ENCODE data around the gene RALGPS1. TPM values are rescaled to one million over a fixed set of nuclear protein-coding genes. Genes with fewer than 3 reads are reported as not detected.

RALGPS1 gene
- polyA plus RNA-seq, 2 of the 4 experiments (the other 2 are of a cell fraction) = 5.0 to 7.9 TPM

DNA sequence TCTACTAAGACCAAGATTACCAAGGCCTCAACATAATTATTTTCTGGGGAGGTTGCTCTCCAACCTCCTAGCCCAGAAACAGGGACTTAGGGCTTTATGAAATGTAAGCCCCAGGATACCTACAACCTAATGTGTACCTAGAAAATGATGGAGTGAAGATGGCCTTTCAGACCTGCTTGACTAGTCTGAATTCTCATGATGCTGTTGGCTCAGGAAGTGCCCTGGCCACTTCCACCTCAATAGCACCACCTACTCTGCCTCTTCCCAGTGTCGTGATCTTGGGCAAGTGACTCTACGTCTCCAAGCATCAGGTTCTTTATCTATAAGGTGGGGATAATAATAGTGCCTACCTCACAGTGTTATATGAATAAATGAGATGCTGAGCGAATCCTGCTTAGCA, 292.1 kb downstream of the RALGPS1 start:
- DNase-seq (ENCODE audit: low read depth in 1 of 2, low spot score in 1 of 2) (no peak), FAIRE-seq (no peak), ATAC-seq (no peak)
- WGBS (ENCODE audit: missing lambda C conversion rate) = 90% methylated on average over 3 of the region's 3 CpGs
- TF ChIP-seq E2F6 (IDR thresholded peaks at IDR 0.05; ENCODE audit: borderline replicate concordance, low read depth) (no peak), HMGXB4 (CRISPR knock-in tag; IDR thresholded peaks at IDR 0.05; ENCODE audit: borderline replicate concordance) (no peak), HDAC2 (IDR thresholded peaks at IDR 0.05) (no peak), GATA3 (IDR thresholded peaks at IDR 0.05; ENCODE audit: borderline replicate concordance) (no peak), TP53 (CRISPR knock-in tag; IDR thresholded peaks at IDR 0.05) (no peak), PHF8 (IDR thresholded peaks at IDR 0.05; ENCODE audit: borderline replicate concordance, low read depth) (no peak), FOXS1 (CRISPR knock-in tag; IDR thresholded peaks at IDR 0.05) (no peak), JUN (IDR thresholded peaks at IDR 0.05) (no peak), RAD21 (conservative IDR thresholded peaks at IDR 0.05 in 1 of 2, IDR thresholded peaks at IDR 0.05 in 1 of 2) (no peak), CBX2 (IDR thresholded peaks at IDR 0.05; ENCODE audit: borderline replicate concordance, low read depth) (no peak), ZNF302 (CRISPR knock-in tag; IDR thresholded peaks at IDR 0.05) (no peak), NFE2L2 (conservative IDR thresholded peaks at IDR 0.05; ENCODE audit: low read length) (no peak), CTCF (IDR thresholded peaks at IDR 0.05) (no peak), MYC (IDR thresholded peaks at IDR 0.05; ENCODE audit: borderline replicate concordance, low read length) (no peak), CHD2 (IDR thresholded peaks at IDR 0.05; ENCODE audit: low read length, partially characterized antibody) (no peak), TFCP2L1 (CRISPR knock-in tag; IDR thresholded peaks at IDR 0.05) (no peak), HOXB13 (CRISPR knock-in tag; IDR thresholded peaks at IDR 0.05; ENCODE audit: low read depth) (no peak), HOXB5 (CRISPR knock-in tag; IDR thresholded peaks at IDR 0.05) (no peak), POLR2AphosphoS2 (conservative IDR thresholded peaks at IDR 0.05; ENCODE audit: low read length) (no peak)
- ChIA-PET CTCF (interaction anchor here (1.0 kb wide), 1 partner anchor 241 kb away, joined by 4 read pairs; no protein-coding TSS in a partner anchor), POLR2A (no interaction called here)
- Histone ChIP-seq H3K4me2 (no peak overlapping the region), H3K4me1 (0 out of 3 replicates have a peak, but pooled peaks cover 4% of the 10 kb centered on the region), H3K27ac (no peak overlapping the region), H3K9me3 (no peaks in the 10 kb centered on the region), H3K4me3 (no peak overlapping the region)

DNA sequence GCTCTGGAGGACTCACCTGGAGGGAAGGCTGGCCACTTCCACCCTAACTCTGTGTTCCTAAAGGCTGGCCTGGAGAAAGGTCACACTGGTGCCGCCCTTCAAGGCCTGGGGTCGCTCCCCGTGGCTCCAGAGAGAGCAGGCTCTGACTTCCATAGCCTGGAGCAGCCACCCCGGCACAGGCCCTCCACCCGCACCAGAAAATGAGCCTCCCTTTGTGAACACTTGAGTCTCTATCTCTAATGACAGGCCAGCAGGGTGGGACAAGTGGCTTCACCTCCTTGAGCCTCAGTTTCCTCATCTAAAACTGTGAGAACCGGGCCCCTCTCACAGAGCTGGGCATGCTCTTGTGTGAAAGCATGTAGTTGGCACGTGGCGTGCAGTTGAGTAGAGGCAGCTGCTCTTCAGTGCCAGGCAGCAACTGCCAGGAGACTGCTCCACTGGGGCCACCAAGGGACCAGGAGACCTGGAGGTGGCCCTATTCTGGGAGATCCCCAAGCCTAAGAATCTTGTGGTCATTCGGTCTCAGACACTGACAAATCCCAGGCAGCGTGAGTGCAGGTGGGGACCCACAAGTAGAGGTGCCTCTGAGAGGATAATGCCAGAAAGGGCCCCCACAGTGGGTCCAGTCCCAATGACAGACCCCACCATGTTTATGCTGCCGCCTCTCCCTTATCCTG, 293.3 kb downstream of the RALGPS1 start:
- no peak for ATAC-seq
- ChIA-PET CTCF (interaction anchor here (1.0 to 9.7 kb wide), 5 partner anchors 8 to 267 kb away, joined by 3 to 119 read pairs (median 16); partner anchors contain the start of gene SLC2A8), POLR2A (interaction anchor here (0.6 kb wide), 1 partner anchor 200 kb away, joined by 3 read pairs; no protein-coding TSS in a partner anchor)
- TF ChIP-seq RCOR1 (IDR thresholded peaks at IDR 0.05; ENCODE audit: low read depth, low read length) = no peak
- no peak for TF ChIP-seq ATOH8 (CRISPR knock-in tag; IDR thresholded peaks at IDR 0.05; ENCODE audit: low read depth)
- no peak for TF ChIP-seq EHMT2 (IDR thresholded peaks at IDR 0.05; ENCODE audit: low read depth)
- no peak for TF ChIP-seq HEYL (CRISPR knock-in tag; IDR thresholded peaks at IDR 0.05)
- TF ChIP-seq HMGXB4 (CRISPR knock-in tag; IDR thresholded peaks at IDR 0.05; ENCODE audit: borderline replicate concordance) = no peak
- TF ChIP-seq RARB (CRISPR knock-in tag; IDR thresholded peaks at IDR 0.05) = no peak
- TF ChIP-seq GATA3 (IDR thresholded peaks at IDR 0.05; ENCODE audit: borderline replicate concordance) = no peak
- TF ChIP-seq HES2 (IDR thresholded peaks at IDR 0.05) = no peak
- TF ChIP-seq NPAS2 (CRISPR knock-in tag; IDR thresholded peaks at IDR 0.05; ENCODE audit: borderline replicate concordance) = no peak
- no peak for TF ChIP-seq HOXB5 (CRISPR knock-in tag; IDR thresholded peaks at IDR 0.05)
- TF ChIP-seq MAFK (IDR thresholded peaks at IDR 0.05; ENCODE audit: partially characterized antibody) = no peak
- H3K27ac ChIP-seq = no peak overlapping the region
- DNase-seq (ENCODE audit: low read depth in 1 of 2, low spot score in 1 of 2) = no peak
- WGBS (ENCODE audit: missing lambda C conversion rate) = 70% methylated on average over 9 of the region's 11 CpGs
- H3K4me3 ChIP-seq = no peak overlapping the region
- no peak for FAIRE-seq
- no peaks in the 10 kb centered on the region for H3K9me3 ChIP-seq
- 0 out of 3 replicates have a peak, but pooled peaks cover 4% of the 10 kb centered on the region for H3K4me1 ChIP-seq
- H3K4me2 ChIP-seq = no peak overlapping the region

Data from A549 (cell line).